NB4 (cell line): ENCODE data around the gene ATG9B.

ENCODE experiments used
- CTCF ChIP-seq: IDR thresholded peaks from one replicate; pipeline ENCODE4 v1.5.1; 2012; ENCODE audit warnings: low read depth, low read length
- MAX ChIP-seq: IDR thresholded peaks from 2 replicates; pipeline ENCODE4 v1.6.1; 2011; ENCODE audit warnings: low read depth, low read length
- MYC ChIP-seq: IDR thresholded peaks from 2 replicates; pipeline ENCODE4 v1.6.1; 2011; ENCODE audit warnings: low read depth, low read length
- POLR2A ChIP-seq: IDR thresholded peaks from 2 replicates; pipeline ENCODE4 v1.6.1; 2011; ENCODE audit warnings: mild to moderate bottlenecking; ENCODE audit not compliant: insufficient read length; ENCODE audit errors: extremely low read depth

GRCh38 chr7:151057506-151057988, 33.3 kb upstream of the ATG9B start, which contains the start of gene CDK5:
- TF ChIP-seq MYC: no peak
- no peak for TF ChIP-seq CTCF
- TF ChIP-seq POLR2A: no peak
- no peak for TF ChIP-seq MAX
